Liver (tissue), 9 donors: ENCODE measurements around the gene PHLPP1. TPM values are rescaled to one million over a fixed set of nuclear protein-coding genes. Genes with fewer than 3 reads are reported as not detected.

Experiments used
- DNase-seq: peaks from one replicate; pipeline ENCODE4 v3.0.0-alpha.2; 2017; ENCODE audit warnings: low spot score
- H3K27ac ChIP-seq, 2 donors: one replicate each; pipeline ENCODE4 v1.7.0; 2013; ENCODE audit warnings: inconsistent platforms in 2 of 2, low read length in 2 of 2, control low read depth in 1 of 2, low read depth in 1 of 2, mild to moderate bottlenecking in 1 of 2
- H3K27me3 ChIP-seq, 4 donors: one replicate each; pipeline versions ENCODE4 v1.6.1 to v1.7.0; 2013; ENCODE audit warnings: low read length in 3 of 4, inconsistent platforms in 1 of 4, mild to moderate bottlenecking in 1 of 4, moderate library complexity in 1 of 4; ENCODE audit not compliant: control insufficient read depth in 4 of 4, insufficient read depth in 4 of 4
- H3K36me3 ChIP-seq, 4 donors: one replicate each; pipeline versions ENCODE4 v1.6.1 to v1.7.0; 2013; ENCODE audit warnings: low read length in 3 of 4, mild to moderate bottlenecking in 3 of 4, low read depth in 1 of 4, moderate library complexity in 1 of 4; ENCODE audit not compliant: control insufficient read depth in 4 of 4, insufficient read depth in 3 of 4
- H3K4me1 ChIP-seq, 4 donors: one replicate each; pipeline versions ENCODE4 v1.6.1 to v1.7.0; 2013; ENCODE audit warnings: low read length in 3 of 4, mild to moderate bottlenecking in 3 of 4, moderate library complexity in 1 of 4; ENCODE audit not compliant: control insufficient read depth in 4 of 4, insufficient read depth in 4 of 4
- H3K4me3 ChIP-seq, 3 donors: one replicate each; pipeline versions ENCODE4 v1.6.1 to v1.7.0; 2013; ENCODE audit warnings: low read length in 3 of 3, control low read depth in 1 of 3, low read depth in 1 of 3, mild to moderate bottlenecking in 1 of 3
- H3K9ac ChIP-seq, 2 donors: one replicate each; pipeline ENCODE4 v1.7.0; 2013; ENCODE audit warnings: low read length in 2 of 2, mild to moderate bottlenecking in 2 of 2, moderate library complexity in 2 of 2, control low read depth in 1 of 2, low read depth in 1 of 2
- H3K9me3 ChIP-seq, 4 donors: one replicate each; pipeline versions ENCODE4 v1.6.1 to v1.7.0; 2013; ENCODE audit warnings: low read length in 3 of 4; ENCODE audit not compliant: control insufficient read depth in 4 of 4
- EGR1 ChIP-seq, 2 donors: IDR thresholded peaks; 2 replicates each; pipeline ENCODE4 v1.6.1; 2016 to 2018; ENCODE audit warnings: antibody characterized with exemption in 2 of 2, low read depth in 2 of 2
- FOXA1 ChIP-seq: IDR thresholded peaks from 2 replicates; pipeline ENCODE4 v1.6.1; 2016; ENCODE audit warnings: antibody characterized with exemption
- FOXA2 ChIP-seq: IDR thresholded peaks from 2 replicates; pipeline ENCODE4 v1.6.1; 2016; ENCODE audit warnings: antibody characterized with exemption
- GABPA ChIP-seq, 2 donors: IDR thresholded peaks in 1 of 2; conservative IDR thresholded peaks in 1 of 2; 2 replicates each; pipeline ENCODE4 v1.6.1; 2016; ENCODE audit warnings: antibody characterized with exemption in 2 of 2, mild to moderate bottlenecking in 1 of 2, moderate library complexity in 1 of 2
- HNF4A ChIP-seq, 2 donors: conservative IDR thresholded peaks; 2 replicates each; pipeline ENCODE4 v1.6.1; 2016; ENCODE audit warnings: antibody characterized with exemption in 2 of 2, mild to moderate bottlenecking in 2 of 2
- HNF4G ChIP-seq: IDR thresholded peaks from 2 replicates; pipeline ENCODE4 v1.6.1; 2016; ENCODE audit warnings: antibody characterized with exemption
- JUND ChIP-seq, 2 donors: IDR thresholded peaks; 2 replicates each; pipeline ENCODE4 v1.6.1; 2016; ENCODE audit warnings: antibody characterized with exemption in 2 of 2
- NR2F2 ChIP-seq: IDR thresholded peaks from 2 replicates; pipeline ENCODE4 v1.6.1; 2016; ENCODE audit warnings: antibody characterized with exemption
- RXRA ChIP-seq, 2 donors: IDR thresholded peaks; 2 replicates each; pipeline ENCODE4 v1.6.1; 2017 to 2018; ENCODE audit warnings: antibody characterized with exemption in 2 of 2, mild to moderate bottlenecking in 1 of 2
- TAF1 ChIP-seq: conservative IDR thresholded peaks from 2 replicates; pipeline ENCODE4 v1.6.1; 2016; ENCODE audit warnings: antibody characterized with exemption, mild to moderate bottlenecking
- YY1 ChIP-seq: IDR thresholded peaks from 2 replicates; pipeline ENCODE4 v1.6.1; 2016; ENCODE audit warnings: antibody characterized with exemption, mild to moderate bottlenecking
- WGBS: extraction: QIAGEN DNeasy Blood & Tissue Kit; methylation state at CpG from one replicate; pipeline ENCODE4 v1.1.7; 2013; 5-methylcytosine and 5-hydroxymethylcytosine counted together
- polyA plus RNA-seq, 2 donors: library from polyadenylated mRNA; stranded (reverse) in 1 of 2; unstranded in 1 of 2; fragments of 200-250 nt in 1 of 2; fragments of >200 nt in 1 of 2; fragmentation: Nextera tagmentation in 1 of 2; extraction: Ambion mirVana in 1 of 2; gene quantifications; one replicate each; pipeline versions ENCODE4 v1.2.1 to v1.2.3, GENCODE V29; 2013 to 2015
- total RNA-seq, 2 donors: library from RNA; depleted of rRNA; stranded (reverse); fragments of >200 nt; gene quantifications; one replicate each; pipeline ENCODE4 v1.2.3, GENCODE V29; 2014
- TF ChIP-seq, protein P1 (sequence below): IDR thresholded peaks from 2 replicates; pipeline ENCODE4 v1.6.1; 2016; ENCODE audit warnings: antibody characterized with exemption
- TF ChIP-seq, protein P2 (sequence below): IDR thresholded peaks from 2 replicates; pipeline ENCODE4 v1.6.1; 2016; ENCODE audit warnings: antibody characterized with exemption
- TF ChIP-seq, protein P3 (sequence below): IDR thresholded peaks from 2 replicates; pipeline ENCODE4 v1.6.1; 2016; ENCODE audit warnings: antibody characterized with exemption
- TF ChIP-seq, protein P4 (sequence below): IDR thresholded peaks from 2 replicates; pipeline ENCODE4 v1.6.1; 2016; ENCODE audit warnings: antibody characterized with exemption, mild to moderate bottlenecking
- TF ChIP-seq, protein P5 (sequence below): fragments of 150-350 bp; IDR thresholded peaks from 2 replicates; pipeline ENCODE4 v1.5.1; 2017; ENCODE audit warnings: improper control_type of control experiment, low read depth, low read length; ENCODE audit not compliant: missing input control
- donor health status: healthy.
- donor health status: healthy.
- donor health status: healthy.
- donor health status: healthy.
- donor health status: healthy.

Gene PHLPP1
- total and polyA plus RNA-seq, 4 donors: 4.2 to 14.5 (median 8.6) TPM

DNA sequence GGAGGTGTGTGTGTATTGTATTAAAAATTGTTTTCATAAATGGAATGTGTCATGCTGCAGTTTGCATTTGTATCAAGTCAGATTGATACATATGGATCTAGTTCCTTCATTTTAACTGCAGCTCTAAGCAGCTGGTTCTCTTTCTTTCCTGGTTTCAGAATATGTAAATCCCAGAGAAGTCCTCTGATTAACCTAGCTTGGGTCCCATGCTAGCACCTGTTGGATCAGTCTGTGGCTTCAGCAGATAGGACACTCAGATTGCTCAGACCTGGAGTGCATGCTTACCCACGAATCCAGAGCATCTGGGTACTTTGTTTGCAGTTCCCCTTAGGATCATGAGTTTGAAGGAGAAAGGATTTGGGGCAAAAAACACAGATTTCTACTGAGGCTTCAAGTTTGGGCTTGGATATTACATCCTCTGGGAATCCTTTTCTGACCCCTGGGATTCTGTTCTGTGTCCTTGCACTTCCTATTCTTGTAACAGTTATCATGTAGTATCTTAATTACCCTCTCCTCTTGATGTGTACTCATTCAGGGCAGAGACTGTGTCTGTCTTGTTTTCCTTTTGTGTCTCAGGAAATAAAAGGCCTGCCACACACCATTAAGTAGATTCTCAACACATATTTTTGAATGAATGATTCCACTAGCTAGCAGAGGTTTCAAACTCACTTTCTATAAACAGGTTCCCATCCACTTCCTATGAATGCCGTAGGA is 142.1 kb downstream of the PHLPP1 start (continued):
- TF ChIP-seq, protein P1, sequence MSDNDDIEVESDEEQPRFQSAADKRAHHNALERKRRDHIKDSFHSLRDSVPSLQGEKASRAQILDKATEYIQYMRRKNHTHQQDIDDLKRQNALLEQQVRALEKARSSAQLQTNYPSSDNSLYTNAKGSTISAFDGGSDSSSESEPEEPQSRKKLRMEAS: no peak
- TF ChIP-seq EGR1 (IDR thresholded peaks at IDR 0.05; ENCODE audit: low read depth in 2 of 2): no peak

DNA sequence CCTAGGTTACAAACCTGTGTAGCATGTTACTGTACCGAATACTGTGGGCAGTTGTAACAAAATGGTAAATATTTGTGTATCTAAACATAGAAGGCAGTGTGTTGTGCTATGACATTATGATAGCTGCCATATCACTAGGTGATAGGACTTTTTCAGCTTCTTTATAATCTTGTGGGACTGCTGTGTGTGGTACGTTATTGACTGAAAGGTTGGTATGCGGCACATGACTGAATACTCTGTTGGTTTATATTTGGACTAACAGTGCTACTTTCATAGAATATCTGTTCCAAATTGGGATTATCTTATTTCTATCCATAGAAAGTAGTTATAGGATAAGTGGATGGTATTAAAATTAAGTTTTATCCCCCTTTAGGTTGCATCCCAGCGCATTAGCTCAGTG is 144.7 kb downstream of the PHLPP1 start:
- H3K27me3 ChIP-seq: no peaks in the 10 kb centered on the region
- no peak overlapping the region for H3K27ac ChIP-seq
- WGBS: 86% methylated on average over 4 of the region's 4 CpGs
- H3K9ac ChIP-seq: no peak overlapping the region
- no peak overlapping the region for H3K4me3 ChIP-seq
- H3K9me3 ChIP-seq: no peaks in the 10 kb centered on the region
- H3K36me3 ChIP-seq: no peaks in the 10 kb centered on the region
- no peak for DNase-seq
- TF ChIP-seq HNF4G (no peak), YY1 (no peak), GABPA (IDR thresholded peaks at IDR 0.05 in 1 of 2, conservative IDR thresholded peaks at IDR 0.05 in 1 of 2) (no peak)
- TF ChIP-seq, protein P2, sequence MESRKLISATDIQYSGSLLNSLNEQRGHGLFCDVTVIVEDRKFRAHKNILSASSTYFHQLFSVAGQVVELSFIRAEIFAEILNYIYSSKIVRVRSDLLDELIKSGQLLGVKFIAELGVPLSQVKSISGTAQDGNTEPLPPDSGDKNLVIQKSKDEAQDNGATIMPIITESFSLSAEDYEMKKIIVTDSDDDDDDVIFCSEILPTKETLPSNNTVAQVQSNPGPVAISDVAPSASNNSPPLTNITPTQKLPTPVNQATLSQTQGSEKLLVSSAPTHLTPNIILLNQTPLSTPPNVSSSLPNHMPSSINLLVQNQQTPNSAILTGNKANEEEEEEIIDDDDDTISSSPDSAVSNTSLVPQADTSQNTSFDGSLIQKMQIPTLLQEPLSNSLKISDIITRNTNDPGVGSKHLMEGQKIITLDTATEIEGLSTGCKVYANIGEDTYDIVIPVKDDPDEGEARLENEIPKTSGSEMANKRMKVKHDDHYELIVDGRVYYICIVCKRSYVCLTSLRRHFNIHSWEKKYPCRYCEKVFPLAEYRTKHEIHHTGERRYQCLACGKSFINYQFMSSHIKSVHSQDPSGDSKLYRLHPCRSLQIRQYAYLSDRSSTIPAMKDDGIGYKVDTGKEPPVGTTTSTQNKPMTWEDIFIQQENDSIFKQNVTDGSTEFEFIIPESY: no peak
- TF ChIP-seq, protein P3, sequence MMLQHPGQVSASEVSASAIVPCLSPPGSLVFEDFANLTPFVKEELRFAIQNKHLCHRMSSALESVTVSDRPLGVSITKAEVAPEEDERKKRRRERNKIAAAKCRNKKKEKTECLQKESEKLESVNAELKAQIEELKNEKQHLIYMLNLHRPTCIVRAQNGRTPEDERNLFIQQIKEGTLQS: no peak
- H3K4me1 ChIP-seq: no peaks in the 10 kb centered on the region

DNA sequence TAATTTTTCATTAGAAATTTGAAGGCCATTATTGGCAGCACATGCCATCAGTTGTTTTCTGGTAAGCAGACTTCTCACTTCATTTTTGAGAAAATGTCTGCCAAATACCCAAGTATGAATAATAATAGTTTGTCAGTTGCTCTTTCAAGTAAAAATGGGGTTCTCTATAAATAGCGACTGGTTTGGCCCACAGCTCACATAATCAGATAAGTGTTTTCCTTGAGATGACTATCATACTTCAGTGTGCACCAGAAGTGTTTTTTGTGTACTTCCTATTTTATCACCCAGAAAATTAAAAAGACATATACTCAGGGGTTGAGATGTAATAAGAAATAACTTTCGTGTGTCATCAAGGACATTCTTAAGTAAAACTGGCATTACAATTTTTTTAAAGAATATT is 147.1 kb downstream of the PHLPP1 start:
- no peaks in the 10 kb centered on the region for H3K36me3 ChIP-seq
- 94% methylated on average over 2 of the region's 2 CpGs for WGBS
- no peak overlapping the region for H3K27ac ChIP-seq
- DNase-seq: no peak
- no peaks in the 10 kb centered on the region for H3K4me1 ChIP-seq
- no peak overlapping the region for H3K4me3 ChIP-seq
- H3K9ac ChIP-seq: no peak overlapping the region
- no peaks in the 10 kb centered on the region for H3K27me3 ChIP-seq
- no peaks in the 10 kb centered on the region for H3K9me3 ChIP-seq
- no peak for TF ChIP-seq RXRA (IDR thresholded peaks at IDR 0.05)
- TF ChIP-seq NR2F2: no peak
- no peak for TF ChIP-seq FOXA2
- no peak for TF ChIP-seq JUND (IDR thresholded peaks at IDR 0.05)
- TF ChIP-seq, protein P4, sequence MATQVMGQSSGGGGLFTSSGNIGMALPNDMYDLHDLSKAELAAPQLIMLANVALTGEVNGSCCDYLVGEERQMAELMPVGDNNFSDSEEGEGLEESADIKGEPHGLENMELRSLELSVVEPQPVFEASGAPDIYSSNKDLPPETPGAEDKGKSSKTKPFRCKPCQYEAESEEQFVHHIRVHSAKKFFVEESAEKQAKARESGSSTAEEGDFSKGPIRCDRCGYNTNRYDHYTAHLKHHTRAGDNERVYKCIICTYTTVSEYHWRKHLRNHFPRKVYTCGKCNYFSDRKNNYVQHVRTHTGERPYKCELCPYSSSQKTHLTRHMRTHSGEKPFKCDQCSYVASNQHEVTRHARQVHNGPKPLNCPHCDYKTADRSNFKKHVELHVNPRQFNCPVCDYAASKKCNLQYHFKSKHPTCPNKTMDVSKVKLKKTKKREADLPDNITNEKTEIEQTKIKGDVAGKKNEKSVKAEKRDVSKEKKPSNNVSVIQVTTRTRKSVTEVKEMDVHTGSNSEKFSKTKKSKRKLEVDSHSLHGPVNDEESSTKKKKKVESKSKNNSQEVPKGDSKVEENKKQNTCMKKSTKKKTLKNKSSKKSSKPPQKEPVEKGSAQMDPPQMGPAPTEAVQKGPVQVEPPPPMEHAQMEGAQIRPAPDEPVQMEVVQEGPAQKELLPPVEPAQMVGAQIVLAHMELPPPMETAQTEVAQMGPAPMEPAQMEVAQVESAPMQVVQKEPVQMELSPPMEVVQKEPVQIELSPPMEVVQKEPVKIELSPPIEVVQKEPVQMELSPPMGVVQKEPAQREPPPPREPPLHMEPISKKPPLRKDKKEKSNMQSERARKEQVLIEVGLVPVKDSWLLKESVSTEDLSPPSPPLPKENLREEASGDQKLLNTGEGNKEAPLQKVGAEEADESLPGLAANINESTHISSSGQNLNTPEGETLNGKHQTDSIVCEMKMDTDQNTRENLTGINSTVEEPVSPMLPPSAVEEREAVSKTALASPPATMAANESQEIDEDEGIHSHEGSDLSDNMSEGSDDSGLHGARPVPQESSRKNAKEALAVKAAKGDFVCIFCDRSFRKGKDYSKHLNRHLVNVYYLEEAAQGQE: no peak
- no peak for TF ChIP-seq FOXA1
- TF ChIP-seq GABPA (IDR thresholded peaks at IDR 0.05 in 1 of 2, conservative IDR thresholded peaks at IDR 0.05 in 1 of 2): no peak
- TF ChIP-seq, protein P5, sequence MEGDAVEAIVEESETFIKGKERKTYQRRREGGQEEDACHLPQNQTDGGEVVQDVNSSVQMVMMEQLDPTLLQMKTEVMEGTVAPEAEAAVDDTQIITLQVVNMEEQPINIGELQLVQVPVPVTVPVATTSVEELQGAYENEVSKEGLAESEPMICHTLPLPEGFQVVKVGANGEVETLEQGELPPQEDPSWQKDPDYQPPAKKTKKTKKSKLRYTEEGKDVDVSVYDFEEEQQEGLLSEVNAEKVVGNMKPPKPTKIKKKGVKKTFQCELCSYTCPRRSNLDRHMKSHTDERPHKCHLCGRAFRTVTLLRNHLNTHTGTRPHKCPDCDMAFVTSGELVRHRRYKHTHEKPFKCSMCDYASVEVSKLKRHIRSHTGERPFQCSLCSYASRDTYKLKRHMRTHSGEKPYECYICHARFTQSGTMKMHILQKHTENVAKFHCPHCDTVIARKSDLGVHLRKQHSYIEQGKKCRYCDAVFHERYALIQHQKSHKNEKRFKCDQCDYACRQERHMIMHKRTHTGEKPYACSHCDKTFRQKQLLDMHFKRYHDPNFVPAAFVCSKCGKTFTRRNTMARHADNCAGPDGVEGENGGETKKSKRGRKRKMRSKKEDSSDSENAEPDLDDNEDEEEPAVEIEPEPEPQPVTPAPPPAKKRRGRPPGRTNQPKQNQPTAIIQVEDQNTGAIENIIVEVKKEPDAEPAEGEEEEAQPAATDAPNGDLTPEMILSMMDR: no peak
- TF ChIP-seq TAF1: no peak
- TF ChIP-seq HNF4A (conservative IDR thresholded peaks at IDR 0.05): no peak
- no peak for TF ChIP-seq HNF4G
- TF ChIP-seq, protein P2: no peak
